ENCODE data around the gene CFAP57.

Gene CFAP57

DNA sequence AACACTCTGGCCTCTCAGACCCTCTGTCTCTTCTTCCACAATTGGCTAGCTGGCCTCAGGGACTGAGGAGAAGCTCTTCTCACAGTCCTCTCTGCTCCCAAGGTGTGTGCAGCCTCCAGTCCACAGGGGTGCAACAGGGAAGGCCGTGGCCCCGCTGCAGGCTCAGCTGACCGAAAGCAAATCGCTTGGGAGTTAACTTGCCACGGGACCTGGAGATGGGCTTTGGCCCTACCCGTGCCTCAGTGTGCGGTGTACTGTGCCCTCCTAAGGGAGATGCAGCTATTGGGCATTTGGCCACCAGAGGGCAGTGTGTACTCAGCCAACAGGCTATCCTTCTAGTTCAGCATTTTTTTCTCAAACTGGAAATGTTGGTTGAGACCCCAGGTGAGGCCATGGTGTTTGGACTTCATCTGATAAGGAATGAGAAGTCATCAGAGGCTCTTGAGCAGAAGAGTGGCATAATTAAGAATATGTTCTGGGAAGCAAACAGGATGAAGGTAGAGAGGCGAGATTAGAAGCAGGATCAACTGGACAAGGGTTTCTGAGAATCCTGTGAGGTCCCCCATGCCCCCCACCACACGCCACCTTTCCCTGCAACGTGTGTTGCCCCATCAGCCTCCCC, 55.1 kb downstream of the CFAP57 start:
- DNase-seq (ENCODE audit: low spot score) = peak; percentile 72
- peak; percentile 91 for TF ChIP-seq CTCF (IDR thresholded peaks at IDR 0.05; ENCODE audit: extremely low read depth, missing control alignments)

- TF ChIP-seq CTCF (IDR thresholded peaks at IDR 0.05; ENCODE audit: extremely low read depth, missing control alignments) = no peak
- no peak for DNase-seq (ENCODE audit: low spot score)
Observed at GRCh38 chr1:43229826-43230780, 58.0 kb downstream of the CFAP57 start.

- no peak for DNase-seq (ENCODE audit: low spot score)
Observed at GRCh38 chr1:43232074-43232473, 59.9 kb downstream of the CFAP57 start.

GRCh38 chr1:43232482-43232881, 60.4 kb downstream of the CFAP57 start:
- TF ChIP-seq CTCF (IDR thresholded peaks at IDR 0.05; ENCODE audit: extremely low read depth, missing control alignments) = no peak
- no peak for DNase-seq (ENCODE audit: low spot score)

More at GRCh38 chr1:43232074-43232473, 59.9 kb downstream of the CFAP57 start:
- TF ChIP-seq CTCF (IDR thresholded peaks at IDR 0.05; ENCODE audit: extremely low read depth, missing control alignments) = no peak

DNA sequence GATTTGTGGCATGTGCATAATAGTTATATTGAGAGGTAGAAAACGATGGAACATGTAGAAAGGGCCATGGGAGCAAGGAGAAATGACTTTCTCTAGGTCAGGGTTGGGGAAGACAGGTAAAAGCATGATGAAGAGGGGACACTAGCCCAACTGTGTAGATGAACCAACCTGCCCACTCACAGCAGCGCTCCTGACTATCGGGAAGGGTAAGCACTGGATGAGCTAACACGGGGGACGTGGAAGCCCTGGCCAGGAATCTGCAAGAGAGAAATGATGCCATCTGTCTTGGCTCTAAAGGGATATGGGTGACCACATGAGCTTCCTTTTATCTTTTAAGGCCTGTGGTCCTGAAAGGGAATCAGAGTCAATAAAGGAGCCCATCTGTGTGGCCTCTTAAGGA, 61.5 kb downstream of the CFAP57 start:
- TF ChIP-seq CTCF (IDR thresholded peaks at IDR 0.05; ENCODE audit: extremely low read depth, missing control alignments) = no peak
- DNase-seq (ENCODE audit: low spot score) = no peak

DNA sequence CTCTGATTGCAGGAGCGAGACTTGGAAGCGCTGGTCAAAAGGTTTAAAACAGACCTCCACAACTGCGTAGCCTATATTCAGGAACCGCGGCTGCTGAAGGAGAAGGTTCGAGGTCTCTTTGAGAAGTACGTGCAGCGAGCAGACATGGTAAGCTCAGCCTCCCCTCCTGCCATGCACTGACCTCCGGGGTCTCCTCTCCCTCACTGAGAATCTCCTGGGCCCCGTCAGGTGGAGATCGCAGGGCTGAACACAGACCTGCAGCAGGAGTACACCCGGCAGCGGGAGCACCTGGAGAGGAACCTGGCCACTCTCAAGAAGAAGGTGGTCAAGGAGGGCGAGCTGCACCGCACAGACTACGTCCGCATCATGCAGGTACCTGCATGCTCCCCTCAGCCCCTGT, 62.1 kb downstream of the CFAP57 start:
- no peak for TF ChIP-seq CTCF (IDR thresholded peaks at IDR 0.05; ENCODE audit: extremely low read depth, missing control alignments)
- no peak for DNase-seq (ENCODE audit: low spot score)

- DNase-seq (ENCODE audit: low spot score) = no peak
- TF ChIP-seq CTCF (IDR thresholded peaks at IDR 0.05; ENCODE audit: extremely low read depth, missing control alignments) = no peak
Observed at GRCh38 chr1:43235040-43235439, 62.9 kb downstream of the CFAP57 start.

Measured in GM20000 (cell line).